ENCODE results near the gene SGO2. TPM values are rescaled to one million over a fixed set of nuclear protein-coding genes. Genes with fewer than 3 reads are reported as not detected.
A peak's percentile ranks its signal among the peaks of the same experiment; 100 is the strongest.

SGO2 gene
- total and polyA plus RNA-seq, 2 of the 13 experiments (the other 11 are each of a cell fraction or from before 2014, with no cell fraction given), result 5.1 to 16.2 TPM

DNA sequence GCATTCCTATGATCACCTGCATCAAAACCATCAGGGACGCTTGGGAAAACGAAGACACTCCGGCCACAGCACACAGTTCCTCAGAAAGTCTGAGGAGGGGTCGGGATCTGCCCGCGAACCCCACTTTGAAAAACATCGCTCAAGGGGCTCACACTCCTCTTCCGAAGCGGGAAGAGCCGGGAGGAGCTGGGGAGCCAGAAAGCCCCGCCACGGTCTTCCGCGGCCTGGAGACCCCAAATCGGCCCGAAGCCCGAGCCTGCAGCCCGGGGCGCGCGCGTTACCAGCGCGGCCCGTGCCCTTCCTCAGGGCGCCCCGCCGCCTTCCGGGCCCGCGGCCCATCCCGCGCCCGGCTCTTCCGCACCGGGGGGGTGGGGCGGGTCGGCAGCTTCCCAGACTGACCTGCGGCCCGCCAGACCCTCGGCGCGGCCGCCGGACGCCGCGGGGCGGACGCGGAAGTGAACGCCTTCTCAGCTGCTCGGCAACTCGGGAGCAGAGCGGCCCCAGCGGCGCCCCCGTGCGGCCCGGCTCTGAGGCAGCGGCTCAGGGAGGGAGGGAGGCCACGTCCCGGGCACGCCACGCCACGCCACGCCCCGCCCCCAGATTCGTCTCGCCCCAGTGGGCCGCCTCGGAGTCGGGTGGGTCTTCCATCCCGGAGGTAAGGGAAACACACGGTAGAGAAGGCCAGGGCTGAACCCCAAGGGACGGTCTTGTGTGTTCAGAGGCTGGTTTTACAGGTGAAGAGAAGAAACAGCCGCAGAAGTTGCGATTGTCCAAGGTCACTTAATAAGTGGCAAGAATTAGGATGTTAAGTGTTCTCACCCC is 16.2 kb upstream of the SGO2 start, which contains the start of gene KCTD18 (continued):
- TF ChIP-seq, protein P1, sequence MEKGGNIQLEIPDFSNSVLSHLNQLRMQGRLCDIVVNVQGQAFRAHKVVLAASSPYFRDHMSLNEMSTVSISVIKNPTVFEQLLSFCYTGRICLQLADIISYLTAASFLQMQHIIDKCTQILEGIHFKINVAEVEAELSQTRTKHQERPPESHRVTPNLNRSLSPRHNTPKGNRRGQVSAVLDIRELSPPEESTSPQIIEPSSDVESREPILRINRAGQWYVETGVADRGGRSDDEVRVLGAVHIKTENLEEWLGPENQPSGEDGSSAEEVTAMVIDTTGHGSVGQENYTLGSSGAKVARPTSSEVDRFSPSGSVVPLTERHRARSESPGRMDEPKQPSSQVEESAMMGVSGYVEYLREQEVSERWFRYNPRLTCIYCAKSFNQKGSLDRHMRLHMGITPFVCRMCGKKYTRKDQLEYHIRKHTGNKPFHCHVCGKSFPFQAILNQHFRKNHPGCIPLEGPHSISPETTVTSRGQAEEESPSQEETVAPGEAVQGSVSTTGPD (CRISPR knock-in tag; IDR thresholded peaks at IDR 0.05), result no peak
- TF ChIP-seq RBM39 (IDR thresholded peaks at IDR 0.05; ENCODE audit: low read depth, low read length, poor library complexity, severe bottlenecking) (no peak), IRF2 (CRISPR knock-in tag; IDR thresholded peaks at IDR 0.05) (peak; percentile 85), ZNF335 (CRISPR knock-in tag; IDR thresholded peaks at IDR 0.05) (no peak), RFXAP (CRISPR knock-in tag; IDR thresholded peaks at IDR 0.05; ENCODE audit: borderline replicate concordance) (no peak), RBM22 (optimal IDR thresholded peaks at IDR 0.05; ENCODE audit: low read length) (no peak), ZNF878 (CRISPR knock-in tag; IDR thresholded peaks at IDR 0.05) (peak; percentile 85; the same call in 1 of the 2 replicates), SMC3 (IDR thresholded peaks at IDR 0.05; ENCODE audit: low read length) (no peak; the same call in 1 of the 2 replicates), KDM5B (CRISPR knock-in tag; IDR thresholded peaks at IDR 0.05; ENCODE audit: borderline replicate concordance) (peak; percentile 89; the same call in 1 of the 2 replicates), POLR2A (IDR thresholded peaks at IDR 0.05; ENCODE audit: insufficient read depth in 1 of 2, low read depth in 2 of 2, low read length in 2 of 2) (peak; percentile 77 to 81), ZFP82 (CRISPR knock-in tag; IDR thresholded peaks at IDR 0.05; ENCODE audit: borderline replicate concordance) (peak; percentile 98; the same call in 1 of the 2 replicates)
- TF ChIP-seq, protein P2, sequence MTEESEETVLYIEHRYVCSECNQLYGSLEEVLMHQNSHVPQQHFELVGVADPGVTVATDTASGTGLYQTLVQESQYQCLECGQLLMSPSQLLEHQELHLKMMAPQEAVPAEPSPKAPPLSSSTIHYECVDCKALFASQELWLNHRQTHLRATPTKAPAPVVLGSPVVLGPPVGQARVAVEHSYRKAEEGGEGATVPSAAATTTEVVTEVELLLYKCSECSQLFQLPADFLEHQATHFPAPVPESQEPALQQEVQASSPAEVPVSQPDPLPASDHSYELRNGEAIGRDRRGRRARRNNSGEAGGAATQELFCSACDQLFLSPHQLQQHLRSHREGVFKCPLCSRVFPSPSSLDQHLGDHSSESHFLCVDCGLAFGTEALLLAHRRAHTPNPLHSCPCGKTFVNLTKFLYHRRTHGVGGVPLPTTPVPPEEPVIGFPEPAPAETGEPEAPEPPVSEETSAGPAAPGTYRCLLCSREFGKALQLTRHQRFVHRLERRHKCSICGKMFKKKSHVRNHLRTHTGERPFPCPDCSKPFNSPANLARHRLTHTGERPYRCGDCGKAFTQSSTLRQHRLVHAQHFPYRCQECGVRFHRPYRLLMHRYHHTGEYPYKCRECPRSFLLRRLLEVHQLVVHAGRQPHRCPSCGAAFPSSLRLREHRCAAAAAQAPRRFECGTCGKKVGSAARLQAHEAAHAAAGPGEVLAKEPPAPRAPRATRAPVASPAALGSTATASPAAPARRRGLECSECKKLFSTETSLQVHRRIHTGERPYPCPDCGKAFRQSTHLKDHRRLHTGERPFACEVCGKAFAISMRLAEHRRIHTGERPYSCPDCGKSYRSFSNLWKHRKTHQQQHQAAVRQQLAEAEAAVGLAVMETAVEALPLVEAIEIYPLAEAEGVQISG (CRISPR knock-in tag; IDR thresholded peaks at IDR 0.05), result peak; percentile 98
- TF ChIP-seq, protein P3, sequence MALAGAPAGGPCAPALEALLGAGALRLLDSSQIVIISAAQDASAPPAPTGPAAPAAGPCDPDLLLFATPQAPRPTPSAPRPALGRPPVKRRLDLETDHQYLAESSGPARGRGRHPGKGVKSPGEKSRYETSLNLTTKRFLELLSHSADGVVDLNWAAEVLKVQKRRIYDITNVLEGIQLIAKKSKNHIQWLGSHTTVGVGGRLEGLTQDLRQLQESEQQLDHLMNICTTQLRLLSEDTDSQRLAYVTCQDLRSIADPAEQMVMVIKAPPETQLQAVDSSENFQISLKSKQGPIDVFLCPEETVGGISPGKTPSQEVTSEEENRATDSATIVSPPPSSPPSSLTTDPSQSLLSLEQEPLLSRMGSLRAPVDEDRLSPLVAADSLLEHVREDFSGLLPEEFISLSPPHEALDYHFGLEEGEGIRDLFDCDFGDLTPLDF (CRISPR knock-in tag; IDR thresholded peaks at IDR 0.05), result peak; percentile 71
- TF ChIP-seq, protein P4, sequence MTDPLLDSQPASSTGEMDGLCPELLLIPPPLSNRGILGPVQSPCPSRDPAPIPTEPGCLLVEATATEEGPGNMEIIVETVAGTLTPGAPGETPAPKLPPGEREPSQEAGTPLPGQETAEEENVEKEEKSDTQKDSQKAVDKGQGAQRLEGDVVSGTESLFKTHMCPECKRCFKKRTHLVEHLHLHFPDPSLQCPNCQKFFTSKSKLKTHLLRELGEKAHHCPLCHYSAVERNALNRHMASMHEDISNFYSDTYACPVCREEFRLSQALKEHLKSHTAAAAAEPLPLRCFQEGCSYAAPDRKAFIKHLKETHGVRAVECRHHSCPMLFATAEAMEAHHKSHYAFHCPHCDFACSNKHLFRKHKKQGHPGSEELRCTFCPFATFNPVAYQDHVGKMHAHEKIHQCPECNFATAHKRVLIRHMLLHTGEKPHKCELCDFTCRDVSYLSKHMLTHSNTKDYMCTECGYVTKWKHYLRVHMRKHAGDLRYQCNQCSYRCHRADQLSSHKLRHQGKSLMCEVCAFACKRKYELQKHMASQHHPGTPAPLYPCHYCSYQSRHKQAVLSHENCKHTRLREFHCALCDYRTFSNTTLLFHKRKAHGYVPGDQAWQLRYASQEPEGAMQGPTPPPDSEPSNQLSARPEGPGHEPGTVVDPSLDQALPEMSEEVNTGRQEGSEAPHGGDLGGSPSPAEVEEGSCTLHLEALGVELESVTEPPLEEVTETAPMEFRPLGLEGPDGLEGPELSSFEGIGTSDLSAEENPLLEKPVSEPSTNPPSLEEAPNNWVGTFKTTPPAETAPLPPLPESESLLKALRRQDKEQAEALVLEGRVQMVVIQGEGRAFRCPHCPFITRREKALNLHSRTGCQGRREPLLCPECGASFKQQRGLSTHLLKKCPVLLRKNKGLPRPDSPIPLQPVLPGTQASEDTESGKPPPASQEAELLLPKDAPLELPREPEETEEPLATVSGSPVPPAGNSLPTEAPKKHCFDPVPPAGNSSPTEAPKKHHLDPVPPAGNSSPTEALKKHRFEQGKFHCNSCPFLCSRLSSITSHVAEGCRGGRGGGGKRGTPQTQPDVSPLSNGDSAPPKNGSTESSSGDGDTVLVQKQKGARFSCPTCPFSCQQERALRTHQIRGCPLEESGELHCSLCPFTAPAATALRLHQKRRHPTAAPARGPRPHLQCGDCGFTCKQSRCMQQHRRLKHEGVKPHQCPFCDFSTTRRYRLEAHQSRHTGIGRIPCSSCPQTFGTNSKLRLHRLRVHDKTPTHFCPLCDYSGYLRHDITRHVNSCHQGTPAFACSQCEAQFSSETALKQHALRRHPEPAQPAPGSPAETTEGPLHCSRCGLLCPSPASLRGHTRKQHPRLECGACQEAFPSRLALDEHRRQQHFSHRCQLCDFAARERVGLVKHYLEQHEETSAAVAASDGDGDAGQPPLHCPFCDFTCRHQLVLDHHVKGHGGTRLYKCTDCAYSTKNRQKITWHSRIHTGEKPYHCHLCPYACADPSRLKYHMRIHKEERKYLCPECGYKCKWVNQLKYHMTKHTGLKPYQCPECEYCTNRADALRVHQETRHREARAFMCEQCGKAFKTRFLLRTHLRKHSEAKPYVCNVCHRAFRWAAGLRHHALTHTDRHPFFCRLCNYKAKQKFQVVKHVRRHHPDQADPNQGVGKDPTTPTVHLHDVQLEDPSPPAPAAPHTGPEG (CRISPR knock-in tag; IDR thresholded peaks at IDR 0.05), result no peak; the same call in 1 of the 2 replicates
- TF ChIP-seq, protein P5, sequence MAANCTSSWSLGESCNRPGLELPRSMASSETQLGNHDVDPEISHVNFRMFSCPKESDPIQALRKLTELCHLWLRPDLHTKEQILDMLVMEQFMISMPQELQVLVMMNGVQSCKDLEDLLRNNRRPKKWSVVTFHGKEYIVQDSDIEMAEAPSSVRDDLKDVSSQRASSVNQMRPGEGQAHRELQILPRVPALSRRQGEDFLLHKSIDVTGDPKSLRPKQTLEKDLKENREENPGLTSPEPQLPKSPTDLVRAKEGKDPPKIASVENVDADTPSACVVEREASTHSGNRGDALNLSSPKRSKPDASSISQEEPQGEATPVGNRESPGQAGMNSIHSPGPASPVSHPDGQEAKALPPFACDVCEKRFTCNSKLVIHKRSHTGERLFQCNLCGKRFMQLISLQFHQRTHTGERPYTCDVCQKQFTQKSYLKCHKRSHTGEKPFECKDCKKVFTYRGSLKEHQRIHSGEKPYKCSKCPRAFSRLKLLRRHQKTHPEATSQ (CRISPR knock-in tag; IDR thresholded peaks at IDR 0.05; ENCODE audit: borderline replicate concordance), result peak; percentile 70; the same call in 1 of the 2 replicates

Data from HepG2 (cell line).